Spleen (tissue), 11 donors: Measurements from ENCODE around the gene G2E3. TPM values are rescaled to one million over a fixed set of nuclear protein-coding genes. Genes with fewer than 3 reads are reported as not detected.
A peak's percentile ranks its signal among the peaks of the same experiment; 100 is the strongest.

Experiments used
- DNase-seq: peaks from one replicate; pipeline ENCODE4 v3.0.0-alpha.2; 2020
- H3K27ac ChIP-seq, 8 donors: fragments of 200-600 bp; sonication (generic) in 7 of 8; 1 replicate in 4 of 8; 2 replicates in 4 of 8; pipeline versions ENCODE4 v1.5.0 to v1.8.0; 2016 to 2021; ENCODE audit warnings: inconsistent platforms in 4 of 8, mild to moderate bottlenecking in 4 of 8, moderate library complexity in 1 of 8
- H3K27me3 ChIP-seq, 7 donors: fragments of 200-600 bp; sonication (generic) in 6 of 7; replicated peaks in 1 of 7; 1 replicate in 4 of 7; 2 replicates in 3 of 7; pipeline versions ENCODE4 v1.5.0 to v1.8.0; 2016 to 2021; ENCODE audit warnings: inconsistent platforms in 3 of 7, mild to moderate bottlenecking in 1 of 7
- H3K36me3 ChIP-seq, 6 donors: fragments of 200-600 bp; sonication (generic) in 5 of 6; 1 replicate in 4 of 6; 2 replicates in 2 of 6; pipeline versions ENCODE4 v1.5.0 to v1.8.0; 2016 to 2021; ENCODE audit warnings: inconsistent platforms in 2 of 6
- H3K4me1 ChIP-seq, 6 donors: fragments of 200-600 bp; sonication (generic) in 5 of 6; 1 replicate in 3 of 6; 2 replicates in 3 of 6; pipeline versions ENCODE4 v1.5.0 to v1.8.0; 2016 to 2021; ENCODE audit warnings: inconsistent platforms in 3 of 6
- H3K4me3 ChIP-seq, 8 donors: fragments of 200-600 bp; sonication (generic) in 7 of 8; 1 replicate in 4 of 8; 2 replicates in 4 of 8; pipeline versions ENCODE4 v1.5.0 to v1.8.0; 2016 to 2021; ENCODE audit warnings: inconsistent platforms in 4 of 8, mild to moderate bottlenecking in 4 of 8, moderate library complexity in 2 of 8
- H3K9me3 ChIP-seq, 8 donors: fragments of 200-600 bp; sonication (generic) in 7 of 8; 1 replicate in 4 of 8; 2 replicates in 4 of 8; pipeline versions ENCODE4 v1.5.0 to v1.8.0; 2016 to 2021; ENCODE audit warnings: inconsistent platforms in 4 of 8
- CTCF ChIP-seq, 11 experiments: fragments of 200-600 bp in 7 of 11; fragments of 450-650 bp in 4 of 11; sonication (generic) in 4 of 11; IDR thresholded peaks in 8 of 11; conservative IDR thresholded peaks in 3 of 11; 1 replicate in 7 of 11; 2 replicates in 4 of 11; pipeline versions ENCODE4 v1.4.0 to v1.8.0; 2016 to 2021; ENCODE audit warnings: antibody characterized with exemption in 11 of 11, inconsistent platforms in 4 of 11, mild to moderate bottlenecking in 1 of 11
- POLR2A ChIP-seq, 3 donors: fragments of 450-650 bp; IDR thresholded peaks; one replicate each; pipeline ENCODE4 v1.5.1; 2017; ENCODE audit warnings: antibody characterized with exemption in 3 of 3, mild to moderate bottlenecking in 1 of 3
- POLR2AphosphoS5 ChIP-seq, 3 donors: sonication (generic); formaldehyde crosslinking; IDR thresholded peaks; one replicate each; pipeline ENCODE4 v1.5.1; 2017; ENCODE audit warnings: antibody characterized with exemption in 3 of 3
- WGBS, 5 donors: extraction: QIAGEN DNeasy Blood & Tissue Kit in 3 of 5; methylation state at CpG; one replicate each; pipeline versions ENCODE4 v1.1.5 to v1.1.7; 2013 to 2018; 5-methylcytosine and 5-hydroxymethylcytosine counted together
- intact Hi-C: fragments of 100-400 bp; cut with DNase I; formaldehyde crosslinking; loops from one replicate; pipeline ENCODE4 v1.15.0; 2023; ENCODE audit warnings: low total_unique reads
- polyA plus RNA-seq, 3 donors: library from polyadenylated mRNA; stranded (reverse); fragments of 200-250 nt; gene quantifications; one replicate each; pipeline ENCODE4 v1.2.1, GENCODE V29; 2013
- total RNA-seq, 7 donors: library from RNA; depleted of rRNA in 3 of 7; stranded (reverse); fragments of >200 nt in 3 of 7; fragmentation: NEBNext Ultra II Directional in 4 of 7; extraction: Animal tissue kit (Norgen Biotek cat#: 25700) in 4 of 7; gene quantifications; one replicate each; pipeline versions ENCODE4 v1.1.0 to v1.2.1, GENCODE V29; 2016 to 2021
- donor health status: healthy with polysubstance abuse.
- donor health status: DM: no; HTN: no; CAD: no; lungs with moderate emphysema.
- donor health status: DM: no; HTN: no; CAD: no.
- donor health status: Bipolar disorder and iron deficiency.
- donor health status: healthy.
- donor health status: DM: no; HTN: no; CAD: no.
- donor health status: DM: yes; HTN: yes; CAD: no.

The G2E3 gene
- total and polyA plus RNA-seq, 10 donors, result 4.6 to 25.4 (median 19.1) TPM

GRCh38 chr14:30519961-30520360 lies 39.0 kb upstream of the G2E3 start:
- TF ChIP-seq POLR2A (IDR thresholded peaks at IDR 0.05) (no peak), POLR2AphosphoS5 (IDR thresholded peaks at IDR 0.05) (no peak), CTCF (IDR thresholded peaks at IDR 0.05 in 8 of 11, conservative IDR thresholded peaks at IDR 0.05 in 3 of 11) (no peak)
- no peak for DNase-seq
- intact Hi-C loops, result loop anchor here (5.0 kb wide), 1 partner anchor 143 kb away; no protein-coding TSS in a partner anchor
- H3K36me3 ChIP-seq, result no peaks in the 10 kb centered on the region
- H3K9me3 ChIP-seq, result no peaks in the 10 kb centered on the region
- no peaks in the 10 kb centered on the region for H3K27me3 ChIP-seq
- H3K27ac ChIP-seq, result no peak overlapping the region
- peaks cover 0 to 12% (median 2%) of the 10 kb centered on the region in 6 donors for H3K4me1 ChIP-seq
- WGBS, 5 donors, result 85 to 97% (median 87%) methylated on average over 1 of the region's 1 CpG
- H3K4me3 ChIP-seq, result no peak overlapping the region

DNA sequence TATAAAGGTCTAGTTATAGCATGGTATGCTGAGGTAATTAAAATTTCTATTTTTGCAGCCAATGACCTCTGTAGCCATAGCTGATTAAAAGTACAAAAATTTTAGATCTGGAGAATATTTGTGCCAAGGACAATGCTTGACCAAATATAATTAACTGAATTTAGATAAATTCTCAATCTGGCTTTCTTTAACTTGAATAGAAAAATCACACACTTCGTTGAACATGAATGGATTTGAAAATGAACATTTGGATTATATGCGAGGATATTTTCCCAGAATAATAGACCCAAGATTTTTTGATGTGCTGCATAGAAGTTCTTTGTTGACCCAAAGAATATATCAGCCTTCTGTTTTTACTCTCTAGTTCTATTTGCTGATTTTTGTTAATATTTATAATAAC lies 38.4 kb upstream of the G2E3 start:
- intact Hi-C loops, result loop anchor here (5.0 kb wide), 1 partner anchor 143 kb away; no protein-coding TSS in a partner anchor
- H3K36me3 ChIP-seq, result no peaks in the 10 kb centered on the region

DNA sequence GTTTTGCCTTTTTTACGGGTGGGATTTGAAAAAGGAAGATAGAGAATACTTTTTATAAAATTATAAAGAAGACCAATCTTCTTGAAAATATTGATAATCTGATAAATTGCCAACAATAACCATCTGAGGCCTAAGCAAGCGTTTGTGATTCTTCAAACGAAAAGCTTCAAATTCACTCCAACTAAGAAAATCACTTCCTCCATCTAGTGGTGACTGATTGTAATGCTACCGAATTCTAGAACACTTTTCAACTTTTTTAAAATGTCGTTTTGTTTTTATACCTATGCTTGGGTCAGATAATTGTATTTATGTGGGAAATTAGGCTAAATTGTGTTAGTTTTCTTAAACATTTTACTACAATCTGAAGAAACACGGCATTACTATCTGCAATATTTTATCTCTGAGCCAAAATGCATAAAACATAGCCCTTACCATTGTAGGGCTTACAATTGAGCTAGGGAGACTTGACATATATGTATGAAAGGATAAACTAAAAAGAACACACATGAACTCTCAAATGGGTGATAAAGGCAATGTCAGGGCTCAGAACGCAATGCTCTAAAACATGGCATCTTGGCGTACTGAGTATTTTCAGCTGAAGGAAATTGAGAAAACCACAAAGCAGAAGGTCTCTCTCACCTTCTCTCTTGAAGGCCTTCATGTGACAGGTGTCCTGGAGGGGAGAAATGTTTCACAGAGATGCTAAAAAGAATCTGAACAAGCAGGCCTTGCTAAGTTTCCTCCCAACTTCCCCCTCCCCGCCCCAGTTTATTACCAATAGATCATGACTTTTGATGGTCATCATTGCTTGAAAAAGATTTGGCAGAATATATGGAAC lies 36.8 kb upstream of the G2E3 start:
- Histone ChIP-seq H3K4me3 (no peak overlapping the region), H3K27me3 (no peaks in the 10 kb centered on the region), H3K36me3 (no peaks in the 10 kb centered on the region), H3K4me1 (peaks cover 0 to 12% (median 2%) of the 10 kb centered on the region in 6 donors), H3K9me3 (peaks cover 0 to 2% (median 0%) of the 10 kb centered on the region in 8 donors), H3K27ac (no peak overlapping the region)
- intact Hi-C loops, result loop anchor here (5.0 kb wide), 1 partner anchor 145 kb away; no protein-coding TSS in a partner anchor
- WGBS, 5 donors, result 31 to 37% (median 34%) methylated on average over 9 of the region's 9 CpGs
- DNase-seq, result no peak
- TF ChIP-seq POLR2A (IDR thresholded peaks at IDR 0.05), result no peak
- peak in 9 of 11 experiments; percentile 31 to 78 (median 64) for TF ChIP-seq CTCF (IDR thresholded peaks at IDR 0.05 in 8 of 11, conservative IDR thresholded peaks at IDR 0.05 in 3 of 11)

More for the DNA sequence above, 38.4 kb upstream of the G2E3 start:
- H3K27me3 ChIP-seq, result no peaks in the 10 kb centered on the region
- TF ChIP-seq CTCF (IDR thresholded peaks at IDR 0.05 in 8 of 11, conservative IDR thresholded peaks at IDR 0.05 in 3 of 11) (no peak), POLR2A (IDR thresholded peaks at IDR 0.05) (no peak), POLR2AphosphoS5 (IDR thresholded peaks at IDR 0.05) (no peak)
- no peak overlapping the region for H3K27ac ChIP-seq
- no peaks in the 10 kb centered on the region for H3K9me3 ChIP-seq
- peaks cover 0 to 12% (median 2%) of the 10 kb centered on the region in 6 donors for H3K4me1 ChIP-seq
- 90 to 96% (median 92%) methylated on average over 2 of the region's 2 CpGs for WGBS, 5 donors
- no peak for DNase-seq
- no peak overlapping the region for H3K4me3 ChIP-seq

DNA sequence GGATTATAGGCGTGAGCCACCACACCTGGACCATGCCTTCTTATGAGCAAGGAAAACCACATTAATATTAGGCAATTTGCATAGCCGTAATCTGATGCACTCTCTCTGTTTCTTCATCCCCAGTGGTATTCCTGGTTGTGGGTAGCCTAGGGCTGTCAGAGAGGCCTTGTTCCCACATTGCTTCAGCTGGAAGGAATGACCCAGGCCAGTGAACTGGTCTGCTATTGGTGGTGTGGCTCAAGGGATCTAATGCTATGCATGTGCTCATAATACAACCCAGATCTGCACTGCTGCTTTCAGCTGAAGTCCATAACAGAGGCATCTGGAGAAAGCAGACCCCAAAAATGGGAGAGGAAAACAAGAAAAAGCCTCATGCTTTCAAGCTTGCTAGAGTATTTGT lies 33.1 kb upstream of the G2E3 start:
- Histone ChIP-seq H3K36me3 (no peaks in the 10 kb centered on the region), H3K4me1 (peaks cover 0 to 12% (median 2%) of the 10 kb centered on the region in 6 donors), H3K4me3 (no peak overlapping the region), H3K27ac (no peak overlapping the region), H3K9me3 (peaks cover 0 to 7% (median 0%) of the 10 kb centered on the region in 8 donors), H3K27me3 (no peaks in the 10 kb centered on the region)
- no peak for TF ChIP-seq POLR2A (IDR thresholded peaks at IDR 0.05)
- TF ChIP-seq CTCF (IDR thresholded peaks at IDR 0.05 in 8 of 11, conservative IDR thresholded peaks at IDR 0.05 in 3 of 11), result no peak
- TF ChIP-seq POLR2AphosphoS5 (IDR thresholded peaks at IDR 0.05), result no peak
- DNase-seq, result no peak
- intact Hi-C loops, result no loop called here
- 60 to 91% (median 77%) methylated on average over 2 of the region's 2 CpGs for WGBS, 5 donors
